GM23338 (cell line): ENCODE data around the gene IKZF1. TPM values are rescaled to one million over a fixed set of nuclear protein-coding genes. Genes with fewer than 3 reads are reported as not detected.

ENCODE experiments used
- polyA plus RNA-seq: library from polyadenylated mRNA; unstranded; fragments of >200 nt; fragmentation: Nextera tagmentation; extraction: Ambion mirVana; gene quantifications from 2 replicates; pipeline ENCODE4 v1.2.1, GENCODE V29; 2016
- small RNA-seq: library from RNA; depleted of rRNA; stranded (forward); fragments of <200 nt; gene quantifications from one replicate; pipeline ENCODE3, GENCODE V24; 2014; ENCODE audit warnings: low replicate concordance
- total RNA-seq: library from RNA; depleted of rRNA; stranded (reverse); fragments of >200 nt; shearing (Covaris generic); gene quantifications from 2 replicates; pipeline ENCODE4 v1.2.3, GENCODE V29; 2014; rRNA removed

Gene IKZF1
- total and polyA plus RNA-seq, 2 experiments from 2014 or later, result 0.57 to 1.8 TPM

Small RNAs within 50 kb of the gene (small RNA-seq; reads per million reads assigned to genes)
- gene RNU6-1091P, result not detected

Other genes starting within 250 kb of the IKZF1 start
- gene ZPBP, start 211.5 kb upstream of the IKZF1 start, total RNA-seq, result not detected in 2 replicates
- not detected in 2 replicates for gene ZPBP, start 211.5 kb upstream of the IKZF1 start, polyA plus RNA-seq
- 15.8 and 24.9 TPM in 2 replicates for gene FIGNL1, start 145.6 kb downstream of the IKZF1 start, total RNA-seq
- 5.5 and 6.6 TPM in 2 replicates for gene FIGNL1, start 145.6 kb downstream of the IKZF1 start, polyA plus RNA-seq